Kidney capillary endothelial cell (primary cell): Measurements from ENCODE around the gene MYL6B.
A peak's percentile ranks its signal among the peaks of the same experiment; 100 is the strongest.
"Not testable (repeated sequence)": the region's sequence is repeated elsewhere in the genome, so short reads cannot be mapped to it uniquely, and the experiment has no call there.

Experiments used
- DNase-seq: peaks from one replicate; pipeline ENCODE4 v3.0.0-alpha.2; 2018; ENCODE audit warnings: low spot score

Gene MYL6B

GRCh38 chr12:56153678-56154065 lies 1.3 kb downstream of the MYL6B start:
- DNase-seq, result no peak

- no peak for DNase-seq
These were observed 1.9 kb downstream of the MYL6B start for GRCh38 chr12:56154246-56154771.

- no peak for DNase-seq
These were observed 2.4 kb downstream of the MYL6B start for GRCh38 chr12:56154818-56155217.

- DNase-seq, result no peak
These were observed 3.0 kb downstream of the MYL6B start for GRCh38 chr12:56155256-56155845.

- DNase-seq, result not testable (repeated sequence)
These were observed 4.2 kb downstream of the MYL6B start for GRCh38 chr12:56156464-56157200.

GRCh38 chr12:56157201-56158028 lies 5.0 kb downstream of the MYL6B start:
- peak; percentile 80 for DNase-seq

- peak; percentile 93 for DNase-seq
These were observed 5.9 kb downstream of the MYL6B start, which contains the start of gene MYL6 for GRCh38 chr12:56158029-56158925. Gene MYL6 (plus strand): TSS chr12:56158359. CDS start chr12:56158402, 43 bp downstream.

GRCh38 chr12:56158926-56159461 lies 6.6 kb downstream of the MYL6B start:
- no peak for DNase-seq

- DNase-seq, result no peak
These were observed 7.2 kb downstream of the MYL6B start for GRCh38 chr12:56159482-56160192.

GRCh38 chr12:56160193-56160763 lies 7.9 kb downstream of the MYL6B start:
- DNase-seq, result peak; percentile 88

- no peak for DNase-seq
These were observed 8.7 kb downstream of the MYL6B start for GRCh38 chr12:56160894-56161689.

GRCh38 chr12:56161690-56162351 lies 9.4 kb downstream of the MYL6B start:
- no peak for DNase-seq

- no peak for DNase-seq
These were observed 10.3 kb downstream of the MYL6B start for GRCh38 chr12:56162468-56163290.

- no peak for DNase-seq
These were observed 11.4 kb downstream of the MYL6B start for GRCh38 chr12:56163533-56164344.

- DNase-seq, result no peak
These were observed 11.9 kb downstream of the MYL6B start for GRCh38 chr12:56164345-56164729.

GRCh38 chr12:56165369-56165768 lies 13.0 kb downstream of the MYL6B start:
- DNase-seq, result no peak

- no peak for DNase-seq
These were observed 16.9 kb downstream of the MYL6B start for GRCh38 chr12:56169229-56169759.
